Endodermal cell (in vitro differentiated cells): ENCODE measurements around the gene NUDCD3. TPM values are rescaled to one million over a fixed set of nuclear protein-coding genes. Genes with fewer than 3 reads are reported as not detected.

Experiments used
- DNase-seq: peaks from one replicate; pipeline ENCODE4 v3.0.0-alpha.2; 2017
- H3K27ac ChIP-seq: 2 replicates; pipeline ENCODE4 v1.5.1; 2013; ENCODE audit warnings: mild to moderate bottlenecking, low read depth, low read length, moderate library complexity
- H3K27me3 ChIP-seq: 2 replicates; pipeline ENCODE4 v1.6.1; 2013; ENCODE audit warnings: mild to moderate bottlenecking, low read length, moderate library complexity; ENCODE audit not compliant: insufficient read depth, control insufficient read depth, poor library complexity, severe bottlenecking
- H3K36me3 ChIP-seq: 2 replicates; pipeline ENCODE4 v1.7.0; 2013; ENCODE audit warnings: mild to moderate bottlenecking, low read length, moderate library complexity; ENCODE audit not compliant: control insufficient read depth, insufficient read depth
- H3K4me1 ChIP-seq: one replicate; pipeline ENCODE4 v1.7.0; 2013; ENCODE audit warnings: low read length; ENCODE audit not compliant: control insufficient read depth, insufficient read depth
- H3K4me3 ChIP-seq: 2 replicates; pipeline ENCODE4 v1.5.1; 2013; ENCODE audit warnings: mild to moderate bottlenecking, low read length, moderate library complexity
- H3K9ac ChIP-seq: 2 replicates; pipeline ENCODE4 v1.6.1; 2013; ENCODE audit warnings: mild to moderate bottlenecking, low read length, moderate library complexity; ENCODE audit not compliant: poor library complexity, severe bottlenecking; ENCODE audit errors: extremely low read depth
- H3K9me3 ChIP-seq: 2 replicates; pipeline ENCODE4 v1.6.1; 2013; ENCODE audit warnings: mild to moderate bottlenecking, low read length, moderate library complexity; ENCODE audit not compliant: control insufficient read depth
- H3K27ac Mint-ChIP-seq: 2 replicates; pipeline ENCODE4 v1.8.0; 2020; ENCODE audit warnings: mixed read lengths
- H3K27me3 Mint-ChIP-seq: 2 replicates; pipeline ENCODE4 v1.8.0; 2021; ENCODE audit warnings: mild to moderate bottlenecking, mixed read lengths; ENCODE audit not compliant: insufficient read depth
- H3K36me3 Mint-ChIP-seq: 2 replicates; pipeline ENCODE4 v1.8.0; 2020; ENCODE audit warnings: low read depth, mixed read lengths
- H3K4me1 Mint-ChIP-seq: 2 replicates; pipeline ENCODE4 v1.8.0; 2020; ENCODE audit warnings: mixed read lengths
- H3K4me3 Mint-ChIP-seq: 2 replicates; pipeline ENCODE4 v1.8.0; 2020; ENCODE audit warnings: mild to moderate bottlenecking, moderate library complexity, mixed read lengths
- H3K9me3 Mint-ChIP-seq: 2 replicates; pipeline ENCODE4 v1.8.0; 2020; ENCODE audit warnings: mild to moderate bottlenecking, mixed read lengths
- CTCF ChIP-seq: fragments of 200-600 bp; sonication (generic); conservative IDR thresholded peaks from 2 replicates; pipeline ENCODE4 v1.5.0; 2021; ENCODE audit warnings: antibody characterized with exemption, mild to moderate bottlenecking
- WGBS, 2 experiments: methylation state at CpG; one replicate each; pipeline versions ENCODE4 v1.1.5 to v1.1.7; 2013; ENCODE audit warnings: missing lambda C conversion rate in 2 of 2, mixed read lengths in 1 of 2; ENCODE audit not compliant: insufficient coverage in 1 of 2, insufficient read length in 1 of 2; 5-methylcytosine and 5-hydroxymethylcytosine counted together
- total RNA-seq, 2 donors: library from RNA; stranded (reverse); fragmentation: NEBNext Ultra II Directional in 1 of 2; extraction: Animal tissue kit (Norgen Biotek cat#: 25700) in 1 of 2; gene quantifications; 2 replicates in 1 of 2; 3 replicates in 1 of 2; pipeline ENCODE4 v1.2.1, GENCODE V29; 2021

The NUDCD3 gene
- total RNA-seq, 2 donors from 2014 or later: 80.8 to 116 TPM

GRCh38 chr7:44403775-44404174 lies 86.7 kb downstream of the NUDCD3 start:
- H3K27ac Mint-ChIP-seq: no peak overlapping the region
- Histone ChIP-seq H3K4me1 (peaks cover 12% of the 10 kb centered on the region), H3K36me3 (peaks cover 30% of the 10 kb centered on the region), H3K4me3 (no peak overlapping the region), H3K9ac (no peak overlapping the region), H3K27ac (no peak overlapping the region), H3K27me3 (no peaks in the 10 kb centered on the region), H3K9me3 (no peaks in the 10 kb centered on the region)
- H3K4me3 Mint-ChIP-seq: no peak overlapping the region
- no peaks in the 10 kb centered on the region for H3K9me3 Mint-ChIP-seq
- no peaks in the 10 kb centered on the region for H3K27me3 Mint-ChIP-seq
- peaks cover 21% of the 10 kb centered on the region for H3K36me3 Mint-ChIP-seq
- no peak for TF ChIP-seq CTCF
- peaks cover 22% of the 10 kb centered on the region for H3K4me1 Mint-ChIP-seq
- 94 to 100% methylated on average over 2 of the region's 2 CpGs for WGBS, 2 experiments
- DNase-seq: no peak

GRCh38 chr7:44403176-44403759 lies 87.2 kb downstream of the NUDCD3 start:
- H3K27me3 Mint-ChIP-seq: no peaks in the 10 kb centered on the region
- WGBS, 2 experiments: 93 to 97% methylated on average over 3 to 4 of the region's 4 CpGs

GRCh38 chr7:44402401-44403060 lies 87.9 kb downstream of the NUDCD3 start:
- no peaks in the 10 kb centered on the region for H3K27me3 ChIP-seq
- peaks cover 11% of the 10 kb centered on the region for H3K4me1 ChIP-seq
- no peak overlapping the region for H3K4me3 ChIP-seq
- no peak overlapping the region for H3K9ac ChIP-seq
- H3K27ac ChIP-seq: no peak overlapping the region
- TF ChIP-seq CTCF: no peak
- H3K4me1 Mint-ChIP-seq: peaks cover 14% of the 10 kb centered on the region
- H3K27ac Mint-ChIP-seq: no peak overlapping the region
- peaks cover 41% of the 10 kb centered on the region for H3K36me3 ChIP-seq
- H3K27me3 Mint-ChIP-seq: no peaks in the 10 kb centered on the region
- no peaks in the 10 kb centered on the region for H3K9me3 Mint-ChIP-seq
- H3K4me3 Mint-ChIP-seq: no peak overlapping the region
- H3K9me3 ChIP-seq: no peaks in the 10 kb centered on the region
- WGBS, 2 experiments: 92 to 96% methylated on average over 9 to 14 of the region's 14 CpGs
- DNase-seq: no peak
- peaks cover 21% of the 10 kb centered on the region for H3K36me3 Mint-ChIP-seq

More at GRCh38 chr7:44403176-44403759, 87.2 kb downstream of the NUDCD3 start:
- TF ChIP-seq CTCF: no peak
- no peak overlapping the region for H3K27ac ChIP-seq
- H3K27me3 ChIP-seq: no peaks in the 10 kb centered on the region
- no peak overlapping the region for H3K9ac ChIP-seq
- Mint-ChIP-seq H3K4me1 (peaks cover 16% of the 10 kb centered on the region), H3K9me3 (no peaks in the 10 kb centered on the region), H3K4me3 (no peak overlapping the region), H3K27ac (no peak overlapping the region), H3K36me3 (peaks cover 21% of the 10 kb centered on the region)
- peaks cover 11% of the 10 kb centered on the region for H3K4me1 ChIP-seq
- no peak overlapping the region for H3K4me3 ChIP-seq
- no peak for DNase-seq
- H3K9me3 ChIP-seq: no peaks in the 10 kb centered on the region
- peaks cover 34% of the 10 kb centered on the region for H3K36me3 ChIP-seq
